ENCODE data around the gene ZNF786. TPM values are rescaled to one million over a fixed set of nuclear protein-coding genes. Genes with fewer than 3 reads are reported as not detected.

Gene ZNF786
- total and polyA plus RNA-seq, 9 donors = 3.9 to 11.6 (median 7.8) TPM

- intact Hi-C loops (cut with DNase I) = no loop called here
- H3K36me3 ChIP-seq = no peaks in the 10 kb centered on the region
- no peak overlapping the region for H3K27ac ChIP-seq
- 96 to 97% (median 97%) methylated on average over 6 of the region's 6 CpGs for WGBS, 3 donors
- no peak overlapping the region for H3K4me3 ChIP-seq
- no peak for TF ChIP-seq POLR2A (IDR thresholded peaks at IDR 0.05)
- TF ChIP-seq CTCF (IDR thresholded peaks at IDR 0.05) = no peak
- no peak for TF ChIP-seq EP300 (IDR thresholded peaks at IDR 0.05)
- H3K9me3 ChIP-seq = no peaks in the 10 kb centered on the region
- DNase-seq = no peak
- H3K27me3 ChIP-seq = no peaks in the 10 kb centered on the region
- no peaks in the 10 kb centered on the region for H3K4me1 ChIP-seq (ENCODE audit: insufficient read depth)
Measured at GRCh38 chr7:149087376-149087775, 3.1 kb downstream of the ZNF786 start.

- Histone ChIP-seq H3K4me3 (no peak overlapping the region), H3K27me3 (no peaks in the 10 kb centered on the region), H3K9me3 (no peaks in the 10 kb centered on the region), H3K27ac (no peak overlapping the region), H3K36me3 (no peaks in the 10 kb centered on the region), H3K4me1 (ENCODE audit: insufficient read depth) (no peaks in the 10 kb centered on the region)
- intact Hi-C loops (cut with DNase I) = no loop called here
- TF ChIP-seq POLR2A (IDR thresholded peaks at IDR 0.05) = no peak
- TF ChIP-seq CTCF (IDR thresholded peaks at IDR 0.05) = no peak
- TF ChIP-seq EP300 (IDR thresholded peaks at IDR 0.05) = no peak
- WGBS, 3 donors = 91 to 94% (median 91%) methylated on average over 1 of the region's 1 CpG
- no peak for DNase-seq
Measured at GRCh38 chr7:149085866-149086265, 4.7 kb downstream of the ZNF786 start.

- 90 to 94% (median 90%) methylated on average over 2 of the region's 2 CpGs for WGBS, 3 donors
- intact Hi-C loops (cut with DNase I) = no loop called here
Measured at GRCh38 chr7:149084407-149084806, 6.1 kb downstream of the ZNF786 start.

DNA sequence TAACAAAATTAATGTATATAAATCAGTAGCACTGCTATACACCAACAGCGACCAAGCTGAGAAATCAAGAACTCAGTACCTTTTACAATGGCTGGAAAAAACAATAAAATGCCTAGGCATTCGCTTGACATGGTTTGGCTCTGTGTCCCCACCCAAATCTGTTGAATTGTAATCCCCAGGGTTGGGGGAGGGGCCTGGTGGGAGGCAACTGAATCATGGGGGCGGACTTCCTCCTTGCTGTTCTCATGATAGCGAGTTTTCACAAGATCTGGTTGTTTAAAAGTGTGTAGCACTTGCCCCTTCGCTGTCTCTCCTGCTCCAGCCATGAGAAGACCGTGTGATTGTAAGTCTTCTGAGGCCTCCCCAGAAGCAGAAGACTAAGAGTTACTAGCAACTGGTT is 8.6 kb downstream of the ZNF786 start:
- Histone ChIP-seq H3K27me3 (no peaks in the 10 kb centered on the region), H3K4me3 (no peak overlapping the region), H3K9me3 (no peaks in the 10 kb centered on the region), H3K4me1 (ENCODE audit: insufficient read depth) (no peaks in the 10 kb centered on the region), H3K27ac (no peak overlapping the region), H3K36me3 (no peaks in the 10 kb centered on the region)
- intact Hi-C loops (cut with DNase I) = no loop called here
- DNase-seq = no peak
- no peak for TF ChIP-seq EP300 (IDR thresholded peaks at IDR 0.05)
- TF ChIP-seq CTCF (IDR thresholded peaks at IDR 0.05) = no peak
- no peak for TF ChIP-seq POLR2A (IDR thresholded peaks at IDR 0.05)
- WGBS, 3 donors = 95 to 96% (median 95%) methylated on average over 6 of the region's 6 CpGs

More at GRCh38 chr7:149084407-149084806, 6.1 kb downstream of the ZNF786 start:
- no peak for DNase-seq
- Histone ChIP-seq H3K27ac (no peak overlapping the region), H3K9me3 (no peaks in the 10 kb centered on the region), H3K4me1 (ENCODE audit: insufficient read depth) (no peaks in the 10 kb centered on the region), H3K4me3 (no peak overlapping the region), H3K27me3 (no peaks in the 10 kb centered on the region), H3K36me3 (no peaks in the 10 kb centered on the region)
- TF ChIP-seq POLR2A (IDR thresholded peaks at IDR 0.05) (no peak), EP300 (IDR thresholded peaks at IDR 0.05) (no peak), CTCF (IDR thresholded peaks at IDR 0.05) (no peak)

All from ovary (tissue), 9 donors.